Measurements from ENCODE around the gene FAM151A. TPM values are rescaled to one million over a fixed set of nuclear protein-coding genes. Genes with fewer than 3 reads are reported as not detected.

The FAM151A gene
- total and polyA plus RNA-seq, 9 donors = 0.06 TPM; not detected in 8

- no peaks in the 10 kb centered on the region for H3K27me3 ChIP-seq
- WGBS, 3 donors = 75 to 81% (median 79%) methylated on average over 6 of the region's 6 CpGs
- no peaks in the 10 kb centered on the region for H3K36me3 ChIP-seq
- H3K27ac ChIP-seq = no peak overlapping the region
- H3K4me3 ChIP-seq = no peak overlapping the region
- no peaks in the 10 kb centered on the region for H3K4me1 ChIP-seq (ENCODE audit: insufficient read depth)
- DNase-seq = peak in 2 of 5 donors; percentile 1 to 9
- H3K9me3 ChIP-seq = no peaks in the 10 kb centered on the region
- TF ChIP-seq EP300 (IDR thresholded peaks at IDR 0.05) (no peak), POLR2A (IDR thresholded peaks at IDR 0.05) (no peak)
- TF ChIP-seq, protein P1, sequence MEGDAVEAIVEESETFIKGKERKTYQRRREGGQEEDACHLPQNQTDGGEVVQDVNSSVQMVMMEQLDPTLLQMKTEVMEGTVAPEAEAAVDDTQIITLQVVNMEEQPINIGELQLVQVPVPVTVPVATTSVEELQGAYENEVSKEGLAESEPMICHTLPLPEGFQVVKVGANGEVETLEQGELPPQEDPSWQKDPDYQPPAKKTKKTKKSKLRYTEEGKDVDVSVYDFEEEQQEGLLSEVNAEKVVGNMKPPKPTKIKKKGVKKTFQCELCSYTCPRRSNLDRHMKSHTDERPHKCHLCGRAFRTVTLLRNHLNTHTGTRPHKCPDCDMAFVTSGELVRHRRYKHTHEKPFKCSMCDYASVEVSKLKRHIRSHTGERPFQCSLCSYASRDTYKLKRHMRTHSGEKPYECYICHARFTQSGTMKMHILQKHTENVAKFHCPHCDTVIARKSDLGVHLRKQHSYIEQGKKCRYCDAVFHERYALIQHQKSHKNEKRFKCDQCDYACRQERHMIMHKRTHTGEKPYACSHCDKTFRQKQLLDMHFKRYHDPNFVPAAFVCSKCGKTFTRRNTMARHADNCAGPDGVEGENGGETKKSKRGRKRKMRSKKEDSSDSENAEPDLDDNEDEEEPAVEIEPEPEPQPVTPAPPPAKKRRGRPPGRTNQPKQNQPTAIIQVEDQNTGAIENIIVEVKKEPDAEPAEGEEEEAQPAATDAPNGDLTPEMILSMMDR (IDR thresholded peaks at IDR 0.05) = no peak
- intact Hi-C loops (cut with DNase I) = no loop called here
Measured at GRCh38 chr1:54610048-54610447, 13.3 kb downstream of the FAM151A start.

GRCh38 chr1:54609301-54609921 lies 13.9 kb downstream of the FAM151A start:
- Histone ChIP-seq H3K36me3 (no peaks in the 10 kb centered on the region), H3K27ac (no peak overlapping the region), H3K9me3 (no peaks in the 10 kb centered on the region), H3K4me3 (no peak overlapping the region), H3K4me1 (ENCODE audit: insufficient read depth) (no peaks in the 10 kb centered on the region), H3K27me3 (no peaks in the 10 kb centered on the region)
- peak in 2 of 5 donors; percentile 11 to 34 for DNase-seq
- TF ChIP-seq, protein P1 (IDR thresholded peaks at IDR 0.05) = no peak
- TF ChIP-seq POLR2A (IDR thresholded peaks at IDR 0.05) = no peak
- TF ChIP-seq EP300 (IDR thresholded peaks at IDR 0.05) = no peak
- WGBS, 3 donors = 66 to 72% (median 67%) methylated on average over 15 to 16 of the region's 16 CpGs
- intact Hi-C loops (cut with DNase I) = no loop called here

DNA sequence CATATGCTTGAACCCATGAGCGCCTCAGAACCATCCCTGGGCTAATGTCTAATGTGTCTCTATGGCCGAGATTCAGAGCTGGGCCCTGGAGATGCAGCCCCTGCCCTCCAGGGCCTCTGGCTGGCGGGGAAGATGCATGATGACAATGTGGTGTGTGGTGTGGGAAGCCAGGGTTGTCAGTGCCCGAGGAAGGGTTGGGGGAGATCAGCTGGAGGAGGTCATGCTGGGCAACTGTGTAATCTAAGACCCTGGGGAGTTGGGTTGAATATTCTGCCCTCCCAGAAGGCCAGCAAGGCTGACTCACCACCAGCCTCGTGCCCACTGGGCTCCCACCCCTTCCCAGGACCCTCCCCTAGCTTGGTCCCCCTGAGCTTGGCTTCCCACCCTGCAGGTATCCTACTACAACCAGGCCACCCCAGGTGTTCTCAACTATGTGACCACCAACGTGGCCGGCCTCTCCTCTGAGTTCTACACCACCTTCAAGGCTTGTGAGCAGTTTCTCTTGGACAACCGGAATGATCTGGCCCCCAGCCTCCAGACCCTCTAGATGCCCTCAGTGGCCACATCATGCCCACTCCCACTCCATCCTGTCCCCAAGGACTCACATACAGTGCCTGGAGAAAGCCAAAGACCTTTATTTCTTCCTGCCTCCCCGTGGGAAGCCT lies 14.6 kb downstream of the FAM151A start:
- TF ChIP-seq EP300 (IDR thresholded peaks at IDR 0.05) (no peak), POLR2A (IDR thresholded peaks at IDR 0.05) (no peak)
- TF ChIP-seq, protein P1 (IDR thresholded peaks at IDR 0.05) = no peak
- no peaks in the 10 kb centered on the region for H3K36me3 ChIP-seq
- intact Hi-C loops (cut with DNase I) = no loop called here
- no peaks in the 10 kb centered on the region for H3K4me1 ChIP-seq (ENCODE audit: insufficient read depth)
- 74 to 91% (median 84%) methylated on average over 8 to 9 of the region's 9 CpGs for WGBS, 3 donors
- H3K27me3 ChIP-seq = no peaks in the 10 kb centered on the region
- DNase-seq = peak in 1 of 5 donors; percentile 23
- H3K4me3 ChIP-seq = no peak overlapping the region
- H3K9me3 ChIP-seq = no peaks in the 10 kb centered on the region
- no peak overlapping the region for H3K27ac ChIP-seq

GRCh38 chr1:54607821-54608565 lies 15.3 kb downstream of the FAM151A start:
- intact Hi-C loops (cut with DNase I) = no loop called here
- no peaks in the 10 kb centered on the region for H3K27me3 ChIP-seq
- no peak overlapping the region for H3K4me3 ChIP-seq
- no peaks in the 10 kb centered on the region for H3K9me3 ChIP-seq
- H3K4me1 ChIP-seq (ENCODE audit: insufficient read depth) = no peaks in the 10 kb centered on the region
- 84 to 86% (median 86%) methylated on average over 19 of the region's 19 CpGs for WGBS, 3 donors
- H3K27ac ChIP-seq = no peak overlapping the region
- peak in 1 of 5 donors; percentile 3 for DNase-seq
- TF ChIP-seq EP300 (IDR thresholded peaks at IDR 0.05) (no peak), POLR2A (IDR thresholded peaks at IDR 0.05) (no peak)
- TF ChIP-seq, protein P1 (IDR thresholded peaks at IDR 0.05) = no peak
- no peaks in the 10 kb centered on the region for H3K36me3 ChIP-seq
